ENCODE data around the gene DDC.
A peak's percentile ranks its signal among the peaks of the same experiment; 100 is the strongest.

DDC gene

DNA sequence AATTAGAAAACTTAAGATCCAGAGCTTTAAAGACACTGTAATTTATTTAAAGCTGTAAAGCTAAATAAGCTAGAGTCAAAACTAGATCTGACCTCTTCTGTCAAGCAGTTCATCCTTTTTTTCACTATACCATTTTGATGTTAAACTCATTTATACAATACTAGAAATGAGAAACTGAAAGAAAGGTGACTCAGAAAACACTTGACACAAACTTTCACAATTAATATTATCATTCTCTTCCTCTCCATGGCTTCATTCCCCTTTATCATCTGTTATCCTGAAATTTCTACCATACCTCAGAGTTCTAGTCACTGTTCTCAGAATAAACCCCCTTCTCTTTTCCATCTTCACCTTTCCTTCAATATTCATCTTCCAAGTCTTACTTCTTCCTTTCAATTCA, 116.4 kb downstream of the DDC start:
- Histone ChIP-seq H3K27me3 (no peaks in the 10 kb centered on the region), H3K27ac (no peak overlapping the region), H3K4me1 (peaks cover 26% of the 10 kb centered on the region), H3K4me3 (peak overlapping the region; percentile 75; the same call in 1 of the 2 replicates), H4K20me1 (0 out of 2 replicates have a peak, but pooled peaks cover 5% of the 10 kb centered on the region), H3K9ac (peak overlapping the region; percentile 82; the same call in 1 of the 2 replicates), H3K4me2 (peak overlapping the region; percentile 92), H3K9me3 (no peaks in the 10 kb centered on the region), H3K36me3 (peaks cover 34% of the 10 kb centered on the region)
- TF ChIP-seq Cebpa-rat (IDR thresholded peaks at IDR 0.05): no peak

GRCh38 chr7:50446542-50446960, 118.7 kb downstream of the DDC start:
- Histone ChIP-seq H3K9ac (no peak overlapping the region), H3K27me3 (no peaks in the 10 kb centered on the region), H3K9me3 (no peaks in the 10 kb centered on the region), H3K4me1 (peaks cover 26% of the 10 kb centered on the region), H3K27ac (no peak overlapping the region), H3K36me3 (peaks cover 54% of the 10 kb centered on the region), H3K4me2 (no peak overlapping the region), H4K20me1 (0 out of 2 replicates have a peak, but pooled peaks cover 5% of the 10 kb centered on the region), H3K4me3 (no peak overlapping the region)
- no peak for TF ChIP-seq Cebpa-rat (IDR thresholded peaks at IDR 0.05)

GRCh38 chr7:50436133-50436806, 128.9 kb downstream of the DDC start:
- Histone ChIP-seq H3K27me3 (no peaks in the 10 kb centered on the region), H3K4me2 (no peak overlapping the region), H4K20me1 (no peaks in the 10 kb centered on the region), H3K4me1 (no peaks in the 10 kb centered on the region), H3K27ac (no peak overlapping the region), H3K9ac (no peak overlapping the region), H3K36me3 (peaks cover 45% of the 10 kb centered on the region), H3K9me3 (no peaks in the 10 kb centered on the region), H3K4me3 (no peak overlapping the region)
- TF ChIP-seq Cebpa-rat (IDR thresholded peaks at IDR 0.05): no peak

GRCh38 chr7:50431722-50432305, 133.4 kb downstream of the DDC start:
- Histone ChIP-seq H3K9ac (no peak overlapping the region), H3K27me3 (no peaks in the 10 kb centered on the region), H3K27ac (no peak overlapping the region), H3K4me2 (no peak overlapping the region), H3K4me1 (no peaks in the 10 kb centered on the region), H3K36me3 (0 out of 2 replicates have a peak, but pooled peaks cover 2% of the 10 kb centered on the region), H3K4me3 (no peak overlapping the region), H4K20me1 (no peaks in the 10 kb centered on the region), H3K9me3 (no peaks in the 10 kb centered on the region)
- TF ChIP-seq Cebpa-rat (IDR thresholded peaks at IDR 0.05): no peak

DNA sequence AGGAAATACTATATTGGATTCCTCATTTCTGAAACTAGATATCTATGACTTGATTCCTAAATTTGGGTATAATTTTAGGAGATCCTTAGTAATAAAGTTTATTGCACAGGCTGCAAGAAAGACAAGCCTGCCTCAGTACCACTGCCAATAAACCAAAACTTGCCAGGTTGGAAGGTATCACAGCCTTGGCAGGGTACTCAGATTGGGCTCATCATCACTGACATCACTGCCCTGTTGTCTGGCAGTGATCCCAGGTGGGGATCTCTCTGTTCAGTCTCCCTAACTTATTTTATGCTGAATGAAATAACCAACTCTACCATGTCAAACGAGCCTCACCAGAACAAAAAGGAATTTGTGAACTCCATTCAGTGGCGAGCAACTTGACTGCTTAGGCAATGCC, 133.9 kb downstream of the DDC start:
- no peak overlapping the region for H3K4me2 ChIP-seq
- no peaks in the 10 kb centered on the region for H3K9me3 ChIP-seq
- no peak overlapping the region for H3K27ac ChIP-seq
- no peaks in the 10 kb centered on the region for H3K4me1 ChIP-seq
- no peak for TF ChIP-seq Cebpa-rat (IDR thresholded peaks at IDR 0.05)
- H3K27me3 ChIP-seq: no peaks in the 10 kb centered on the region
- no peak overlapping the region for H3K9ac ChIP-seq
- no peaks in the 10 kb centered on the region for H3K36me3 ChIP-seq
- no peak overlapping the region for H3K4me3 ChIP-seq
- H4K20me1 ChIP-seq: no peaks in the 10 kb centered on the region

GRCh38 chr7:50428911-50429310, 136.3 kb downstream of the DDC start:
- Histone ChIP-seq H3K9me3 (no peaks in the 10 kb centered on the region), H4K20me1 (no peaks in the 10 kb centered on the region)
- no peak for TF ChIP-seq Cebpa-rat (IDR thresholded peaks at IDR 0.05)

DNA sequence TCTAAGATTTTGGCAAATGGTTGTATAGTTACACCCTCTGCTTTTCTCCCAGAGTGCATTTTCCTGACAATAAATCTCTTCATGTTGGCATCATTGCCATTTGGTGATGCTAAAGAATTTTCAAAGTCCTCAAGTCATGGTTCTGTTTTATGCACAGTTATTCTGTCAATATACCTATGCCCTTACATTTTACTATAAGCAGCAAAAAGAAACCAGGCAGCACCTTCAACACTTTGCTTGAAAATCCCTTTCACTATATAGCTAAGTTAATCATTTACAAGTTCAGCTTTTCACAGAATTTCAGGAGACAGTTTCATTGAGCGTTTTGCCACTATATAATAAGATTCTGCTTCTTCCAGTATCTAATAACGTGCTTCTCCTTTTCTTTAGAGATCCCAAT, 137.7 kb downstream of the DDC start:
- no peak for TF ChIP-seq Cebpa-rat (IDR thresholded peaks at IDR 0.05)
- Histone ChIP-seq H3K4me2 (no peak overlapping the region), H3K27me3 (no peaks in the 10 kb centered on the region), H3K9ac (no peak overlapping the region), H3K36me3 (no peaks in the 10 kb centered on the region), H3K27ac (no peak overlapping the region), H3K4me3 (no peak overlapping the region), H3K4me1 (peaks cover 14% of the 10 kb centered on the region), H4K20me1 (no peaks in the 10 kb centered on the region), H3K9me3 (no peaks in the 10 kb centered on the region)

More at GRCh38 chr7:50428911-50429310, 136.3 kb downstream of the DDC start:
- Histone ChIP-seq H3K36me3 (no peaks in the 10 kb centered on the region), H3K4me3 (no peak overlapping the region), H3K27ac (no peak overlapping the region), H3K4me2 (no peak overlapping the region), H3K9ac (no peak overlapping the region), H3K27me3 (no peaks in the 10 kb centered on the region), H3K4me1 (peaks cover 8% of the 10 kb centered on the region)

DNA sequence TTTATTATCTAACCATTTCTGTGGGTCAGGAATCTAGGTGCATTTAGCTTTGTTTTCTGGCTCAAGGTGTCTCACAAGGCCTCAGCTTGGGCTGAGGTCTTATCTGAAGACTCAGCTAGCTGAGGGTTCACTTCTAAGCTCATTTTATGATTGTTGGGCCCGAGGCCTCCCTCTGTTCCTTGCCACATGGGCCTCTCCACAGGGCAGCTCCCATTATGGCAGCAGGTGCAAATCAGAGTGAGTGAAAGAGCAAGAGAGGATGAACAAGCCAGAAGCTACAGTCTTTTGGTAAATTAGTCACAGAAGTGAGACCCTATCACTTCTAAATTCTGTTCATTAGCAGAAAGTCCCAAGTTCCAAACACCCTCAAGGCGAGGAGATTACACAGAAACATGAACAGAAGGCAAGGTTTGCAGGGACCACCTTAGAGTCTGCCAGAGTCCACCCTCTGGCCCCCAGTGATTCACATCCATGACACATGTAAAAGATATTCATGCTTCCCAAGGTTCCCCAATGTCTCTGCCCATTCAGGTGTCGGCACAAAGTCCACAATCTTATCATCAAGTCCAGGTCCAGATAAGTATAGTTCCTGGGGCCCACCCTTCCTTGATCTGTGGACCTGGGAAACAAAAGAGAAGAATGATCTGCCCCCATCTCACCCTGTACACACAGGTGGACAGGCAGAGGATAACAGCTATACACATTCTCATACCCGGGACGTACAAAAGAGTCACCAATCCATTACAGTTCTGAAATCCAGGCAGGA, 138.7 kb downstream of the DDC start:
- H3K36me3 ChIP-seq: no peaks in the 10 kb centered on the region
- no peaks in the 10 kb centered on the region for H4K20me1 ChIP-seq
- no peak for TF ChIP-seq Cebpa-rat (IDR thresholded peaks at IDR 0.05)
- H3K9me3 ChIP-seq: no peaks in the 10 kb centered on the region
- H3K27ac ChIP-seq: no peak overlapping the region
- no peak overlapping the region for H3K4me2 ChIP-seq
- H3K4me1 ChIP-seq: peaks cover 14% of the 10 kb centered on the region
- H3K27me3 ChIP-seq: no peaks in the 10 kb centered on the region
- no peak overlapping the region for H3K4me3 ChIP-seq
- no peak overlapping the region for H3K9ac ChIP-seq

DNA sequence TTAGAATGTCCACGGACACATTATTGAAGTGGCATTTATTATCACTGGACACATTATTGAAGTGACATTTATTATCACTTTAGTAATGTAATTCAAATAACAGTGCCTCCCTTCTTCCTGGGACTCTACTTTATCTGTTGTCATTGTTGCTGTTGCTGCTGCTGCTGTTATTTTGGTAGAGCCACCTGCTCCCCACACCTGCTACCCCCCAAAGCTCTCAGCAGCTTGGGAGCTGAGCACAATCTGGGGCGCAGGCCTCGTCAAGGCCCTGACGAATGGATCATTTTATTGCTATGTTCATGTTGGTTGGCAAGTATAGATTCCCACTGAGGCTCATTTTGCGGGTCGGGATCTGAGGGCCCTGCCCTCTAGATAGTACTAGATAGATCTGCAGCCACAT, 139.9 kb downstream of the DDC start:
- Histone ChIP-seq H3K4me1 (peaks cover 14% of the 10 kb centered on the region), H3K27ac (no peak overlapping the region), H3K4me3 (no peak overlapping the region), H3K27me3 (no peaks in the 10 kb centered on the region), H3K9ac (no peak overlapping the region), H3K4me2 (no peak overlapping the region), H4K20me1 (no peaks in the 10 kb centered on the region), H3K9me3 (no peaks in the 10 kb centered on the region), H3K36me3 (no peaks in the 10 kb centered on the region)
- no peak for TF ChIP-seq Cebpa-rat (IDR thresholded peaks at IDR 0.05)

DNA sequence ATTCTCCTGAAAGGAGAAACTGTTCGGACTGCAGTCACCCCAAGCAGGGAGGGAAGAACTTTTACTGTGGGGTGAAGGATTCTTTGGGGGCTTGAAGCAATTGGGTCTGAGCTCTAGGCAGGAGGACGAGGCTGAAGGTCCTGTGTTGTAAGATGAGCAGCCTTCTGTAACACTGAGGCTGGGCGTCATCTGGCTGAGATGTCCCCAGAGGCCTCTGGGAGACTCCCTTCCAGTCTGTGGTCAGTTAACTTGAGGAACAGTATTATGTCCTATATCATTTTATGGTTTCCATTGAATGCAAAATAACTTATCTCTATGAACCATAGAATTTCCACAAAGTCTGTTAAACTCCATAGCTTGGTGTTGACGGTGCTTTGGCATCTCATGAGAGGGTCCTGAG, 141.3 kb downstream of the DDC start:
- H3K9ac ChIP-seq: no peak overlapping the region
- no peaks in the 10 kb centered on the region for H3K9me3 ChIP-seq
- no peak overlapping the region for H3K4me3 ChIP-seq
- H3K27ac ChIP-seq: no peak overlapping the region
- H3K4me2 ChIP-seq: peak overlapping the region; percentile 42
- no peaks in the 10 kb centered on the region for H3K27me3 ChIP-seq
- no peaks in the 10 kb centered on the region for H4K20me1 ChIP-seq
- no peaks in the 10 kb centered on the region for H3K36me3 ChIP-seq
- no peak for TF ChIP-seq Cebpa-rat (IDR thresholded peaks at IDR 0.05)
- peaks cover 14% of the 10 kb centered on the region for H3K4me1 ChIP-seq
